ENCODE results near the gene EMD.

Gene EMD

DNA sequence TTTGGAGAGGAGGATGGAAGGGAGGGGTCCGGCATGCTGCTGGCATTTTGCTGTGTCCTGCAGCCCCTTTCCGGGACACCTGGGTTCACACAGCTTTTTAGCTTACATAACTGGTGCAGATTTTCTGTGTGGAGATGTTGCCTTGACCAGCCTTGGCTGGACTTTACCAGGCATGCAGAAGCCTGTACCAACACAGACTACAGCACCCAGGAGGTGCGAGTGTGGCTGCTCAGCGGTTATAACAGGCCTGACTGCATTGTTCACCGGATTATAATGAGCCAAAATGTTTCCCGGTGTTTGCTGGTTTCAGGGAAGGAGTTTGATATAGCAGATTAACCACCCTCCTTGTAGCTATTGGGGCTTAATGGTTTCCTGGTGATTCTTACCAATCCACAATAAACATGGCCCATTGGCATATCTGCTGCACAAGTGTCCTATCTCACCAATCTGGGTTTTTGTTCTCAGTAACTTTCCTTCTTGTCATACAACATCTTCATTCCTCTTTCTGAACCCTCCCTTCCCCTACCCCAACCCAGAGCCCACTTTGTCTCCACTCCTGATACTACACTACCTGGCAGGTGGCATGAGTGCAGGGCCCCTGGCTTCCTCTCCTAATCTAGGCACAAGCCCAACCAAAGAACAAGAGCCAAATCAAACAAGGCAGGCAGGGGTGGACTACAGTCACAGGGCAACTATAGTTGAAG is 23.0 kb downstream of the EMD start:
- H3K79me2 ChIP-seq (ENCODE audit: control insufficient read depth, low read length), result peaks cover 25% of the 10 kb centered on the region
- H3K4me2 ChIP-seq (ENCODE audit: low read length), result no peak overlapping the region
- H3K27ac ChIP-seq (ENCODE audit: low read depth, low read length), result no peak overlapping the region
- TF ChIP-seq, protein P1, sequence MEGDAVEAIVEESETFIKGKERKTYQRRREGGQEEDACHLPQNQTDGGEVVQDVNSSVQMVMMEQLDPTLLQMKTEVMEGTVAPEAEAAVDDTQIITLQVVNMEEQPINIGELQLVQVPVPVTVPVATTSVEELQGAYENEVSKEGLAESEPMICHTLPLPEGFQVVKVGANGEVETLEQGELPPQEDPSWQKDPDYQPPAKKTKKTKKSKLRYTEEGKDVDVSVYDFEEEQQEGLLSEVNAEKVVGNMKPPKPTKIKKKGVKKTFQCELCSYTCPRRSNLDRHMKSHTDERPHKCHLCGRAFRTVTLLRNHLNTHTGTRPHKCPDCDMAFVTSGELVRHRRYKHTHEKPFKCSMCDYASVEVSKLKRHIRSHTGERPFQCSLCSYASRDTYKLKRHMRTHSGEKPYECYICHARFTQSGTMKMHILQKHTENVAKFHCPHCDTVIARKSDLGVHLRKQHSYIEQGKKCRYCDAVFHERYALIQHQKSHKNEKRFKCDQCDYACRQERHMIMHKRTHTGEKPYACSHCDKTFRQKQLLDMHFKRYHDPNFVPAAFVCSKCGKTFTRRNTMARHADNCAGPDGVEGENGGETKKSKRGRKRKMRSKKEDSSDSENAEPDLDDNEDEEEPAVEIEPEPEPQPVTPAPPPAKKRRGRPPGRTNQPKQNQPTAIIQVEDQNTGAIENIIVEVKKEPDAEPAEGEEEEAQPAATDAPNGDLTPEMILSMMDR (IDR thresholded peaks at IDR 0.05; ENCODE audit: low read depth, low read length, poor library complexity, severe bottlenecking), result no peak
- TF ChIP-seq EZH2phosphoT487 (IDR thresholded peaks at IDR 0.05; ENCODE audit: borderline replicate concordance, low read length), result no peak
- H3K4me3 ChIP-seq (ENCODE audit: low read length), result no peak overlapping the region
- no peaks in the 10 kb centered on the region for H4K20me1 ChIP-seq (ENCODE audit: control insufficient read depth, insufficient read depth, low read depth, low read length)
- H3K9me2 ChIP-seq (replicated peaks; ENCODE audit: control insufficient read depth, low read length), result no peaks in the 10 kb centered on the region
- H3K27me3 ChIP-seq (ENCODE audit: control insufficient read depth, low read length), result no peaks in the 10 kb centered on the region
- H3K4me1 ChIP-seq (ENCODE audit: control insufficient read depth, low read length), result peaks cover 14% of the 10 kb centered on the region
- peaks cover 33% of the 10 kb centered on the region for H3K36me3 ChIP-seq (ENCODE audit: control insufficient read depth, low read length)
- H3F3A ChIP-seq (ENCODE audit: control insufficient read depth, insufficient read depth), result peaks cover 29% of the 10 kb centered on the region
- no peaks in the 10 kb centered on the region for H3K9me3 ChIP-seq (ENCODE audit: control insufficient read depth, insufficient read depth, low read length)

DNA sequence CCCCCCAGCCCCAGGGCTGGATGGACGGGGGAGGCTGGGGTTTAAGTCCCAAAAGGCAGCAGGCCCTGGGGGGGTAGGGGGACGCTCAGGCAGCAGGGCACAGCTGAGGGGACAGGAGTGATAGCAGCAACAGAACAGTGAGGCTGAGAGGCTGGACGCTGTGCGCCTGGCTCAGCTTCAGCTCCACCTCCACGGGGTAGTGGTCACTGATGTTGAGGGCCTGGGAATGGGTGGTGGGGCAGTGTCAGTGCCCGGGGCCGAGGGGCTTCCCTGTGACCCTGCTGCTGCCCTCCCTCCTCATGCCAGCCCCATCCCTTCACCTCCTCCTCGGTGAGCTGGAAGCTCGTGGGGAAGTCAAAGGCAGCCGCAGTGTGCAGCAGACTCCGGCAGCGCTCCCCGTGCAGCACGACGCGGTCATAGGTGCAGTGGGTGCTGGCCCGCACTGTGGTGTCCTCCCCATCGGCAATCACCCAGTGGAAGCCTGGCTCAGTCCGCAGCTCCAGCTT is 23.6 kb downstream of the EMD start:
- no peak overlapping the region for H3K27ac ChIP-seq (ENCODE audit: low read depth, low read length)
- H3K79me2 ChIP-seq (ENCODE audit: control insufficient read depth, low read length), result peaks cover 19% of the 10 kb centered on the region

DNA sequence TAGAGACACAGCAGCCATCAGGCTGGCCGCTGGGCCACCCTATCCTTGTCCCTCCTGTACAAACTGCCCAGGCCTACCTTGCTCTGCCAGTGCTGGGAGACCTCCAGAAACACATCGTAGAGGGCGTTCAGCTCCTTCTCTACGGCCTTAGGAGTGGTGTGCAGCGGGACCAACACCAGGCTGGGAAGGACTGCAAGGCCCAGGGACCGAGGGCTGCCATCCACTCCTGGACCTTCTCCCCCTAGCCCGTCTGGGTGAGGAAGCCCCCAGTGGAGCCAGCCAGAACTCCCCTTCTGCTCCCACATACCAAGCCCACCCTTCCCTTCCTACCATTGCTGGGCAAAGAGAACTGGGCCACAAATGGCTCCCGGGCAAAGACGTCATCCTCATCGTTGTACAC is 24.1 kb downstream of the EMD start:
- Histone ChIP-seq H3K9me3 (ENCODE audit: control insufficient read depth, insufficient read depth, low read length) (no peaks in the 10 kb centered on the region), H3K4me2 (ENCODE audit: low read length) (no peak overlapping the region), H3K9me2 (replicated peaks; ENCODE audit: control insufficient read depth, low read length) (no peaks in the 10 kb centered on the region), H4K20me1 (ENCODE audit: control insufficient read depth, insufficient read depth, low read depth, low read length) (no peaks in the 10 kb centered on the region), H3K27ac (ENCODE audit: low read depth, low read length) (no peak overlapping the region), H3K4me1 (ENCODE audit: control insufficient read depth, low read length) (peaks cover 11% of the 10 kb centered on the region), H3K27me3 (ENCODE audit: control insufficient read depth, low read length) (no peaks in the 10 kb centered on the region), H3K4me3 (ENCODE audit: low read length) (no peak overlapping the region), H3F3A (ENCODE audit: control insufficient read depth, insufficient read depth) (peaks cover 29% of the 10 kb centered on the region), H3K79me2 (ENCODE audit: control insufficient read depth, low read length) (peaks cover 16% of the 10 kb centered on the region), H3K36me3 (ENCODE audit: control insufficient read depth, low read length) (peaks cover 32% of the 10 kb centered on the region)
- TF ChIP-seq, protein P1 (IDR thresholded peaks at IDR 0.05; ENCODE audit: low read depth, low read length, poor library complexity, severe bottlenecking), result no peak
- TF ChIP-seq EZH2phosphoT487 (IDR thresholded peaks at IDR 0.05; ENCODE audit: borderline replicate concordance, low read length), result no peak

More for the DNA sequence above, 23.6 kb downstream of the EMD start:
- H3K4me1 ChIP-seq (ENCODE audit: control insufficient read depth, low read length), result peaks cover 11% of the 10 kb centered on the region
- no peaks in the 10 kb centered on the region for H3K27me3 ChIP-seq (ENCODE audit: control insufficient read depth, low read length)
- H4K20me1 ChIP-seq (ENCODE audit: control insufficient read depth, insufficient read depth, low read depth, low read length), result no peaks in the 10 kb centered on the region
- no peaks in the 10 kb centered on the region for H3K9me2 ChIP-seq (replicated peaks; ENCODE audit: control insufficient read depth, low read length)
- H3K36me3 ChIP-seq (ENCODE audit: control insufficient read depth, low read length), result peaks cover 33% of the 10 kb centered on the region
- H3K4me3 ChIP-seq (ENCODE audit: low read length), result no peak overlapping the region
- no peaks in the 10 kb centered on the region for H3K9me3 ChIP-seq (ENCODE audit: control insufficient read depth, insufficient read depth, low read length)
- H3F3A ChIP-seq (ENCODE audit: control insufficient read depth, insufficient read depth), result peaks cover 29% of the 10 kb centered on the region
- TF ChIP-seq, protein P1 (IDR thresholded peaks at IDR 0.05; ENCODE audit: low read depth, low read length, poor library complexity, severe bottlenecking), result no peak
- no peak for TF ChIP-seq EZH2phosphoT487 (IDR thresholded peaks at IDR 0.05; ENCODE audit: borderline replicate concordance, low read length)
- H3K4me2 ChIP-seq (ENCODE audit: low read length), result no peak overlapping the region
